Measurements from ENCODE around the gene NAPG.
"Not testable (repeated sequence)": the region's sequence is repeated elsewhere in the genome, so short reads cannot be mapped to it uniquely, and the experiment has no call there.

NAPG gene

DNA sequence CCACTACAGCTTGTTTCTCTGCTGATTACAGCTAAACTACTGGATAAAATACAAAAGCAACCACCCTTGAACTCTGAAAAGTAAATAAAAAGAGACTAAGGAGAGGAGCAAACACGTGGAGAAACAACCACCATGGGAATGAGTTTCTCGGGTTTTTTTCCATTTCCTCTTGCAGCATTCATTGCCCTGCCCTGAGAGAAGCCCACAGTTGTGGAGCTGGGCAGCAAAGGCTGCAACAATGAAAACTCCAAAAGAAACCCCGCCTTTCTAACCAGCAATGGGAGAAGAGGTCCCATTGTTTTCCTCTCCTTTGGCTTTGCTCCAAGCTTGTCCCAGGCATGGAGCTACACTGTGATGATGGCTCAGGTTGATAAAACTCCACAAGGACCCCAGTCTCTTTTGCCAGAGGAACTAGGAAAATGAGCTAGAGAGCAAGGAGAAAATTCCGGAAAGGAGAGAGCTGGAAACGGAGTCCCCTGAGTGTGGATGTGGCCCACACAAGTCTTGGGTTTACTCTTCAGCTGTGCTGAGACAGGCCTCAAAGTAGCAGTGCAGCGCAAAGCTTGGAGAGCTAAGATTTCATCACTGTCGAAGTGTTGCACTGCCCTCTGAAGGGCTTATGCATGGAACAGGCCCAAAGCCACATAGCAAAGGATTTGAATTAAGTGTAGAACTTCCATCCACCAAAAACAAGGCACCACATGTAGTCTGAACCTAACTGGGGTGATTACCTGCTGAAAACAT is 20.9 kb downstream of the NAPG start:
- no peak for DNase-seq (ENCODE audit: low read depth)

DNA sequence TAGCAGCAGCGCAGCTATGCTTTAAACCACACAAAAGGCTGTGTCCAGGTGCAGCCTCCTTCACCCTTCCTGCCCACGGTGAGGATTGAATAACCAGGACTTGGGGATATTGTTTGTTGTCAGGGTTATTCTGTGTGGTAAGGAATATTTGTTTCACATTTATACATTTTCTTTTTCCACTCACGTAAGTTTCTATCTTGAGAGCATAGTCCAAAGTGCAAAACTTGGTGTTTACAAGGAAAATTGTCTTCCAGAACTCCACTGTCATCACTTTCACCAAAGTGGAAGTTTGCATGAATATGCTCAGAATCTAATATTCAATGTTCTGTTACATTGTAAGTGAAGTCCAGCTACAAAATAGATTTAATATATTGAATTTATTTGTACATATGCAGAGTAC is 26.4 kb downstream of the NAPG start:
- DNase-seq (ENCODE audit: low read depth), result no peak

DNA sequence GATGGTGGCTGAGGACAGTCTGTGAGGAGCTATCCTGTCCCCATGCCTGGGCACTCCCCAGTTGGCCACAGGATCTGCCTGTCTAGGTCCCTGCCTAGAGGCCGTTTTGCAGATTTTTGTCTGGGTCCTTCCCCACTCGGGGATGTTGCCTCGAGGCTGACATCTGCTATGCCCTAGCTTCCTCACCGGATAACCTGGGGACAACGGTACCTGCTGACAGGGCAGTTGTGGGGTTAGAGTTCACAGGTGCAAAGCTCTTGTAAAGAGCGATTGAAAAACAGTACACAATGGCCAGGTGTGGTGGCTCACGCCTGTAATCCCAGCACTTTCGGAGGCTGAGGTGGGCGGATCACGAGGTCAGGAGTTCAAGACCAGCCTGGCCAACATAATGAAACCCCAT is 30.4 kb downstream of the NAPG start:
- not testable (repeated sequence) for DNase-seq (ENCODE audit: low read depth)

DNA sequence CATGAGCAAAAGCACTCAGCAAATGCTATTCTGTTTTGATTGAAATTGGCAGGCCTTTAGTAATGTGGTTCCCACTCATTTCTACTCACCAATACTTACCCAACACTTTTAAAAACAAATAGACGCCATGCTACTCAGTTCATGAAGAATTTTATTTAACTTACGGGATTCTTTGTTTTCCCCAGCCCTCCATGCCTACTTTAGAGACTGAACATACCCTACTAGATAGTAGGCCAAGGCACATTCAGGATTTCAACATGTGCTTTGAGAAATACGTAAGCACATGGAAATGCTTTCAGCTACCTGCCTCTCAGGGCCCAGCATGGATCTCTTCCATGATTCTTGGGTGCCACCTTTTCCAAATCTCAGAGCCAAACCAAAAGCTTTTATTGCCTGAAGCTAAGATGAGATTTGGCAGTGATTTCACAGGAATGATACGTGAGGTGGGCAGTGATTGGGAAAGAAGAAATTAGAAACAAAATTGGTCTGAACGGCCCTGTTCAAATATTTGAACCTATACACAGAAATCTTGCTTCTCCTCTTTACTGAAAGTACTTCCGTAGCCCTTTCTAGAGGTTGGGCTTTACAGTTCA is 31.4 kb downstream of the NAPG start:
- DNase-seq (ENCODE audit: low read depth), result no peak

DNA sequence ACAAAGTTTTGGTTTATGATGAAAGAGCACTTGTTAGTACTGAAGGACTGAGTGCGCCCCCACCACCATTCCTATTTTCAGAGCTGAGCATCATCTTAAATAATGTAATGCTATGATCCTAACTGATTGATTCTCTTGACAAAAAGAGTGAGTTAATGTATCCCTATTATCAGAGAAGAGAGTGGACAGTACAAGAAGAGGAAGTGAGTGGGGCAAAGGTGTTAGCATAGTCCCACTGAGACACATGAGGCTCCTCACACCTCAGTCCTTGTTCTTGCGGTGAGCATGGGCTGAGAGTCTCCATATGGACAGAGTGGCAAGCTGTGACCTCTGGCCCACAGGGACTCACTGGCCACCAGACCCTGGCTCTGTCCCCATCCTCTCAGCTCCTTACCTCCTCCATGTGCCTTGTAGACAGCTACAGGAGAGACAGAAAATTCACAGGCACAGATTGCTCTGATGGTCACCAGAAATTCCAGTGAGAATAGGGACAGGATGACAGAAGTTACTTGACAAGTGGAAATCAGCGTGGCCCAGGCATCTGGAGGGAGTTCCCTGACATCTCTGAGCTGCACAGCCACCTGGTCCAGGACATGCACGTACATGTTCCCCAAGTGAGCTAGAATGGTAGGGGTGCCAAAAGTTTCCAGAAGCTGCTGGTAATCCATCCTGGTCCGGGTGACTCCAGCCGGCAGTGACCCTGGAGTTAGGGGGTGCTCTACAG is 32.6 kb downstream of the NAPG start:
- DNase-seq (ENCODE audit: low read depth), result no peak

DNA sequence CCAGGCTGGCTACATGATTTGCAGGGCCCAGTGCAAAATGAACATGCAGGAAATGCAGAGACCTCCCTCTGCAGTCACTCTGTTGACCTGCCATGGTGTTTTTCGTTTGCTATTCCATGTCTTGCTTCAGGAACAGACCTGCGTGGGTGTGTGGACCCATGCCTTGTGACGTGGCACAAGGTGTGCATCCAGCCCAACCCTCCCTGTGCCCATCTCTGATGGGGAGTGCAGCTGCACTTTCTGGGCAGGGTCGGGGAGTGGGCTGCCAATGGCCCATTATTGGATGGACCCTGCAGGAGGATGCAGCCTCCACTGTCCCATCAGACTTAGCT is 33.1 kb downstream of the NAPG start:
- DNase-seq (ENCODE audit: low read depth), result no peak

DNA sequence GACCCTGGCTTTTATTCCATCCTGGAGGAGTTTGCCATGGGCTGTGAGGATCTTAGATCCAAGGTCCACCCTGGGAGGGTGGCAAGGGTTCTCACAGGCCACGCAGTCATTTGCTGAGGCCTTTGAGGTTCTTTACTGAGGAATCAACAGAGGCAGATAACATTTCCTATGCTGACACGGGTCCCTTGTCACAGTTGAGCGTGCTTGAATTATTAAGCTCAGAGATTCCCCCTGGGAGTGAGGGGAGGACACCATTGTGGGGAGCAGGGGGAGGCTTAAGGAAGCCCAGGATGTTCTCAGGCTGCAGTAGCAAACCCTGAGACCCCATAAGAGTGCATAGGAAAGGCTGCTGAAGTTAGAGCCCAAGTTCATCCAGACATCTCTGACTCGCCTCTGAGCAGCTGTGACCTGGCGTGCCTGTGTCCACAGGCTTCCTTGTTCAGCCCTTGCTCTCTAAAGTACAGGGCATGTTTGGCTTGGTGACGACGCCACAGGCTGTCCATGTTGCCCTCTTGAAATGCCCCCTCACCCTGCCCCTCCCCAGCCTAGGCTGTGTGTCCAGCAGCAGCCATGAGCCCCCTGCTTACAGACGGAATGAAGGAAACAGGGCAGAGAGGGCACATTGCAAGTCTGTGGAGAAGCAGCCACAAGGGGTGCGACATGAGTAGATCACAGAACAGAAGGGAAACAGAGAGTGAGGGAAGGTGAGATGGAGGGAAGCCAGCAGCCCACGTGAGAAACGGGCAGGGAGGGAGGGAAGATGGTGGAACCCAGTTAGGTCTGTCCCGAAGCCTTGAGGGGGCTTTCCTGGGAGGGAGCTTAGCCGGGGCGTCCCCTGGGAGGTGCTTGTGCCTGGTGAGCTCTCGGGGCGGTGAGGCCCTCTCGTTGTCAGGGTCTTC is 34.0 kb downstream of the NAPG start:
- no peak for DNase-seq (ENCODE audit: low read depth)

DNA sequence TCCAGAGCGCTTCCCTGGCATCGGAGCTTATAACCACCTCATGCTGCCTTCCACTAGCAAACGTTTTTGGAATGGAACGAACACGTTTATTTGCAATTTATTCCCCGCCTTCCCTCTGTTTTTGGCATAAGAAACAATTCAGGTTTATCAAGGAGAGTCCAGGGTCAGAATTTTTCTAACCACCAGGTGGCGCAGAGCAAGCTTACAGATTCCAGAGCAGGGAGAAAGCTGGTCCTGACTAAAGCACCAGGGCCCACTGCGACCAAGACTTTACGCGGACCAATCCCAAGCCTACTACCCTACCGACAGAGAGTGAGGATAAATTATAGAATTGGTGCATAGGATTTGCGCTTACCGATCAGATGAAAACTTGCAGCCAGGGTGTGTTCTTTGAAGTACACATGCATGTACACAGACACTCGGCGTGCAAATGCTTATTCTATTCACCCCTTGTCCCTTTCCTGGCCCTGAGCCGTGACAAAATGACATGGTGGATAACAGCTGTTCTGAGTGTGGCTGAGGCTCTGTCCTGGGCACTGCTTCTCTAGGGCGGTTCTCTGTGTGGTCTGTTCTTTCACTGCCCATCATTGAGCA is 34.7 kb downstream of the NAPG start:
- DNase-seq (ENCODE audit: low read depth), result no peak

DNA sequence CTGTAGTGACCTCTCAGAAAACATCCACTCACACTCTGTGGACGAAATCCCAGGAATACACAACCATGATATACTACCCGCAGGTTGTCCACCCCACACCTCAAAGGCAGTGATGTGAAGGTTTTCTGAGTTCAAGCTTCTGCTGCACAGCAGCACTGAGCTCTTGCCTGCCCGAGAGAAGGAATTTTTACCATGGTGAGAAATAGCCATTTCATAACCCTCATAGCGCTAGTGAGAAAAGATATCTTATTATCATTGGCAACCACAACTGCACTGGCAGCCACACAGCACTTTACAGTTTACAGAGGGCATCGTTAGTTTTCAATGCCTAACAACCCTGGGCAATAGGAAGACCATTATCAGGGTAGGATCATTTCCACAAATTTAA is 36.9 kb downstream of the NAPG start:
- DNase-seq (ENCODE audit: low read depth), result no peak

DNA sequence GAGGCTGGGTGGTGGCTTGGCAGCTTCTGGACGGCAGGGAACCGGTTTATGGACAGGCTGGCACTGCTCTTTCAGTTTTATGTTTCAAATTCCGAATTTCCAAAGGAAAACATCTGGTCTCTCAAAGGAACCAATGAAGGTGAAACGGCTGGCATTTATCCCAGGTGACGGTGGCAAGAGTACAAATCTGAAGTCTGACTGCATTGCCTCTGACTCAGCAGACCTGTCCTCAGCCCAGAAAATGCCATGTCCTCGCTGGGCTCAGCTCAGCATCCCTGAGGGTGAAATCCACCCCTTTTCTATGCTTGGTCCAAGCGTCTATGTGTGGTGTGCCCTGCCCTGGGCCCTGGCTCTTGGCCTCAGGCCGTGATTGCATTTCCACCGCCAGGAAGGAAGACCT is 38.1 kb downstream of the NAPG start:
- no peak for DNase-seq (ENCODE audit: low read depth)

DNA sequence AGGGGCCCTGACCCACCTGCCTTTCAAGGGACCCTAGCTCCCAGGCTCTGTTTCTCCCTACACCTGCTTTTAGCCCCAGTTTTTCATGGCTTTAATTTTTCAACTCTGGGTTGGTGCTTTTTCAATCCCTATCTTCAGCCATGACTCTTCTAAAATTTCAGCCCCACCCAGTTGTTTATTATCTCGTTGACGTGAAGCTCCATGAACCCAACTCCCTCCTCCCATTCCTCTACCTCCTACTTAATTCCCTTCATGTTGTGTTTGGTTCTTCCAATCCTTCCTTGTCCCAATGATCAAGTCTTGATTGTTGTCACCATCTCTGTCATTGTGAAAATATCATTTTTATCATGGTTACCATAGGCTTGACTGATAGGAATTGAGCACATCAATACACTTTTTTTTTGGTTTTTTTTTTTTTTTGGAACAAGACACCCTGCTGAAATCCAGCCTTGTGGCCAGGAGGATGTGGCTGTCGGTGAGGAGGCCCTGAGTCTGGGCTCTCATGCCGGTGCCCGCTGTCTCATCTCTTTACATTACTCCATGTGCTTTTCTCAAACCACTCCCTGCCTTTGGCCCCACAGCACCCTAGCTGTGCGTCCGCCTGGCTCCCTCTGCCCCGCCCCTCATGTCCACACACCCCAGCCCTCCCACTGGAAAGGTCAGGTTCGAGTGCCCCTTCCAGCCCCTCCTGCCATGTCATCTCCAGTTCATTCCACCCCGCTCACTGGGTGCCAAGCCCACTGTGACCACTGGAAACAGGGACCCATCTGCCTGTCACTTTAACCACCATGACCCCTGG is 39.3 kb downstream of the NAPG start:
- DNase-seq (ENCODE audit: low read depth), result no peak

DNA sequence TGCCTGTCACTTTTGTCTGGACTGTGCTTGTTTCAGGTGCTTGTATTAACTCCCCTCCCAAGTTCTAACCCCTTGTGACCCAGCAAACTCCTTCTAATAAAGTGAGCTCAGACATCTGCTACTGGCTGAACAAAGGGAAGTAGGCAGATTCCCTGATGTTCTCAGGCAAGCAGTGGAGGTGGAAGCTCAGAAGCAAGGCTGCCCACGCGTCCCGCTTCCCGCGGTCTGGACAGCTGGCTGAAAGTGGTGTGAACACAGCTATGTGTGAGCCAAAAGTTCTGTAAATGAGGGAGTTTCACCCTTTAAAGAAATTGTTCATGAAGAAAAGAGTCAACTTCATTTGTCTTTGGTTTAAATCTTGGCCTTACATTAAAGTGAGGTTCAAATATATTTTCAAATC is 40.0 kb downstream of the NAPG start:
- DNase-seq (ENCODE audit: low read depth), result no peak

DNA sequence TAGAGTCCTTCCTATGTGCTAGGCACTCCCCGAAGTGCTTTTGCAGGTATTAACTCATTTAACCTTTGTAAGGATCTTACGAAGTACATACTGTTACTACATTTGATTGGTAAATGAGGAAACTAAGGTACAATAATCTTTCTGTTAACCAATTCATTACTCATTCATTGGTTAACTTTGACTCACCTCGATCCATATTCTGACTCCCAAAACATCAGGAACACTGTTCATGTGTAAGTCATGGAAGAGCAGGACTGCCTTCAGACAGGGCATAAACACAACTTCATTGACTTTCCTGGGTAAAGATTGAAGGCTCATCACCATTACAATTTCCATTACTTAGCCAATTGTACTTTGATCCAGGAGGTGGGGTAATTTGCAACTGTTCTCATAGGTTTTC is 40.6 kb downstream of the NAPG start:
- no peak for DNase-seq (ENCODE audit: low read depth)

DNA sequence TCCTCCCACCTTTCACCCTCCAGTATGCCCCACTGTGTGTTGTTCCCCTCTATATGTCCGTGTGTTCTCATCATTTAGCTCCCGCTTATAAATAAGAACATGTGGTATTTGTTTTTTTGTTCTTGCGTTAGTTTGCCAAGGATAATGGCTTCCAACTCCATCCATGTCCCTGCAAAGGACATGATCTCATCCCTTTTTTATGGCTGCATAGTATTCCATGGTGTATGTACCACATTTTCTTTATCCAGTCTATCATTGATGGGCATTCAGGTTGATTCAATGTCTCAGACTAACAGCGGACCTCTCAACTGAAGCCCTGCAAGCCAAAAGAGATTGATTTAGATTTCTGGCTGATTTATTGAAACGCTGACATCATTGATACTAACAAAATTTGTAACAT is 44.1 kb downstream of the NAPG start:
- not testable (repeated sequence) for DNase-seq (ENCODE audit: low read depth)

DNA sequence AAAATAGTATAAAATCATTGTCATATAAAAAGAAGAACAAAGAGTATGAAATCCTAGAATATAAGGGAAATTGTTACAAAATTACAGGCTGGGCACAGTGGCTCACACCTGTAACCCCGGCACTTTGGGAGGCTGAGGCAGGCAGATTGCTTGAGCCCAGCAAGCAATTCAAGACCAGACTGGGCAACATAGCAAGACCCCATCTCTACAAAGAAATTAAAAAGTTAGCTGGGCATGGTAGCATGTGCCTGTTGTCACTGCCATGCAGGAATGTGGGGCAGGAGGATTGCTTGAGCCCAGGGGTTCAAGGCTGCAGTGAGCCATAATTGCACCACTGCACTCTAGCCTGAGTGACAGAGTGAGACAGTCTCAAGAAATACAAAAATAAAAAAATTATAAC is 44.8 kb downstream of the NAPG start:
- no peak for DNase-seq (ENCODE audit: low read depth)

DNA sequence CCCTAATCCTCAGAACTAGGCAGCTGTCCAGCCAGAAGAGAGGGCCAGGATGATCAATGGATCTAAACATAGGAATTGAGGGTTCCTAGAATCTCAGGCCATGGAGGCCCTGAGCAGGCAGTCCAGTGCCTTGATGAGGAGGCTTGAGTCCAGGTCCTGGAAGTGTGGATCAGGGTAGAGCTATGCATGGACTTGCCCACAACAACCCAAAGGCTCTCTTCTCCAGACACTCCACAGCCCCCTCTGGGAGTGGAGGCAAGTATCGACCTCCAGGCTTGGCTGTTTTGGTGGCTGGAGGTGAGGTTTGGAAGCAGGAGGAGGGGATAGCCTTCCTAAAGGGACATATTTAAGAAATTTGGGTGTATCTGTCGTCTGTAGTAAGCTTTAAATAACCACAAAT is 45.7 kb downstream of the NAPG start:
- no peak for DNase-seq (ENCODE audit: low read depth)

DNA sequence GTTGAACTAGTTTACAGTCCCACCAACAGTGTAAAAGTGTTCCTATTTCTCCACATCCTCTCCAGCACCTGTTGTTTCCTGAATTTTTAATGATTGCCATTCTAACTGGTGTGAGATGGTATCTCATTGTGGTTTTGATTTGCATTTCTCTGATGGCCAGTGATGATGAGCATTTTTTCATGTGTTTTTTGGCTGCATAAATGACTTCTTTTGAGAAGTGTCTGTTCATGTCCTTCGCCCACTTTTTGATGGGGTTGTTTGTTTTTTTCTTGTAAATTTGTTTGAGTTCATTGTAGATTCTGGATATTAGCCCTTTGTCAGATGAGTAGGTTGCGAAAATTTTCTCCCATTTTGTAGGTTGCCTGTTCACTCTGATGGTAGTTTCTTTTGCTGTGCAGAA is 47.4 kb downstream of the NAPG start:
- DNase-seq (ENCODE audit: low read depth), result not testable (repeated sequence)

DNA sequence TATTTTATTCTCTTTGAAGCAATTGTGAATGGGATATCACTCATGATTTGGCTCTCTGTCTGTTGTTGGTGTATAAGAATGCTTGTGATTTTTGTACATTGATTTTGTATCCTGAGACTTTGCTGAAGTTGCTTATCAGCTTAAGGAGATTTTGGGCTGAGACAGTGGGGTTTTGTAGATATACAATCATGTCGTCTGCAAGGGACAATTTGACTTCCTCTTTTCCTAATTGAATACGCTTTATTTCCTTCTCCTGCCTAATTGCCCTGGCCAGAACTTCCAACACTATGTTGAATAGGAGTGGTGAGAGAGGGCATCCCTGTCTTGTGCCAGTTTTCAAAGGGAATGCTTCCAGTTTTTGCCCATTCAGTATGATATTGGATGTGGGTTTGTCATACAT is 48.6 kb downstream of the NAPG start:
- not testable (repeated sequence) for DNase-seq (ENCODE audit: low read depth)

DNA sequence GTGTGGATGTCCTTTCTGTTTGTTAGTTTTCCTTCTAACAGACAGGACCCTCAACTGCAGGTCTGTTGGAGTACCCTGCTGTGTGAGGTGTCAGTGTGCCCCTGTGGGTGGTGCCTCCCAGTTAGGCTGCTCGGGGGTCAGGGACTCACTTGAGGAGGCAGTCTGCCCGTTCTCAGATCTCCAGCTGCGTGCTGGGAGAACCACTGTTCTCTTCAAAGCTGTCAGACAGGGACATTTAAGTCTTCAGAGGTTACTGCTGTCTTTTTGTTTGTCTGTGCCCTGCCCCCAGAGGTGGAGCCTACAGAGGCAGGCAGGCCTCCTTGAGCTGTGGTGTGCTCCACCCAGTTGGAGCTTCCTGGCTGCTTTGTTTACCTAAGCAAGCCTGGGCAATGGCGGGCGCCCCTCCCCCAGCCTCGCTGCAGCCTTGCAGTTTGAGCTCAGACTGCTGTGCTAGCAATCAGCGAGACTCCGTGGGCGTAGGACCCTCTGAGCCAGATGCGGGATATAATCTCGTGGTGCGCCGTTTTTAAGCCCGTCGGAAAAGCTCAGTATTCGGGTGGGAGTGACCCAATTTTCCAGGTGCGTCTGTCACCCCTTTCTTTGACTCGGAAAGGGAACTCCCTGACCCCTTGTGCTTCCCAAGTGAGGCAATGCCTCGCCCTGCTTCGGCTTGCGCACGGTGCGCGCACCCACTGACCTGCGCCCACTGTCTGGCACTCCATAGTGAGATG is 52.2 kb downstream of the NAPG start:
- DNase-seq (ENCODE audit: low read depth), result not testable (repeated sequence)

DNA sequence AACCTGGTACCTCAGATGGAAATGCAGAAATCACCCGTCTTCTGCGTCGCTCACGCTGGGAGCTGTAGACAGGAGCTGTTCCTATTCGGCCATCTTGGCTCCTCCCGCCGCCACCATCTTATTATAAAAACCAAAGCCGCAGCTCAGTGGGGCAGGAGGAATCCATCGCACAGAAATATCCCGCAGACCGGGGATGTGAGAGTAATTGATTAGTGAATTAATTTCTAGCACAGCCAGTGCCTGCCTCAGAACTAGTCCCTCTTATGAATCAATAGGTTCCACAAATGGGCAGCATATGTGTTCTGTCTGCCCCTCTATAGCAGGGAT is 52.7 kb downstream of the NAPG start:
- not testable (repeated sequence) for DNase-seq (ENCODE audit: low read depth)
